Head of caudate nucleus (tissue), 42 donors: Measurements from ENCODE around the gene CLEC4A.
"Not testable (repeated sequence)": the region's sequence is repeated elsewhere in the genome, so short reads cannot be mapped to it uniquely, and the experiment has no call there.

ENCODE experiments used
- DNase-seq, 42 donors: peaks; one replicate each; pipeline versions ENCODE4 v3.0.0 to v3.0.0-alpha.2; 2020 to 2021; ENCODE audit warnings: mixed read lengths in 7 of 42
- intact Hi-C: fragments of 100-400 bp; cut with DNase I; formaldehyde crosslinking; loops from one replicate; pipeline ENCODE4 v1.15.0; 2022

CLEC4A gene

DNA sequence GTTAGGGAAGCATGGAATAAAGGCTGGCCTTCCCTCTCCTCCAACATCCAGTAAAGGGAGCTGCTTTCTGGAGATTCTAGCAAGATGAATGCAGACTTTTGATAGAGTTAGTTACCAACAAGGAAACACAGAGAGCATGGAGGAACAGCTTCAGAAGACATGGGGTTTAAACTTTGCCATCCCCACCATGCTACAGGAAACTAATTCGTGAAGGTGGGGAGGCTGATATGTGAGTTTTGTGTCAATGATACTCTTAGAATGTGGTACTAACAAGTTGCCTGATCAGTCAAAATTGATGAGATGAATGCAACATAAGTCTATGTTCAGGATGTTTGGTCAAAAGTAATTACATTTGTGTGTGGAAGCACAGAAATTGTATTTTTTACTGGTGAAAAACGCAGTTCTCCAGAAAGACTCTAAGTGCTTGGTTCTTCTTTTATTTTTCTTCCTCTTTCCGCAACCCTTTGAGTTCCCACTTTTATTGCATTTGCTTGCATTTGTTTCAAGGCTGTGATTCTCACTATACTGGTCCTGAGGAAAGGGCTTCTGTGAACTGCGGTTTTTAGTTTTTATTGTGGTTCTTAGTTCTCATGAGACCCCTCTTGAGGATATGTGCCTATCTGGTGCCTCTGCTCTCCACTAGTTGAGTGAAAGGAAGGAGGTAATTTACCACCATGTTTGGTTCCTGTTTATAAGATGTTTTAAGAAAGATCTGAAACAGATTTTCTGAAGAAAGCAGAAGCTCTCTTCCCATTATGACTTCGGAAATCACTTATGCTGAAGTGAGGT lies at the start of gene CLEC4A:
CLEC4A (plus strand) TSS at position 494 of the 789 bp plus-strand sequence; CDS start at position 756, 262 bp downstream.
- DNase-seq, result no peak
- intact Hi-C loops, result no loop called here

DNA sequence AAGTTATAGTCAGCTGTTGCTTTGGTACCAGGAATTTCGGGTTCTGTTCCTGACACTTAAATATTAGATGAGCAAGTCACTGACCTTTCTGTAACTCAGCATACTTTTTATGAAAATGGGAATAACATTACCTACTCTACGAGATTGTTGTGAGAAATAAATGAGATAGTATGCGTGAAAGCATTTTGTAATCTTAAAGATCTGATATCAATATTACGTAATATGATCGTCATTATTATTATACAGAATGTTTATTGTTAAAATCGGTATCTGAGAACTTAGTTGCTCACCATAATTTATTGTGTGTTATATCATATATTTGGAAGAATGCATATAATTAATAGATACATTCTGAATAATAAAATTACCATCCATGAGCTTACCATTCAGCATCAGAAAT lies 47.5 kb upstream of the CLEC4A start:
- intact Hi-C loops, result no loop called here
- no peak for DNase-seq

- no peak for DNase-seq
- intact Hi-C loops, result no loop called here
Measured at GRCh38 chr12:8076366-8076765, 47.1 kb upstream of the CLEC4A start.

DNA sequence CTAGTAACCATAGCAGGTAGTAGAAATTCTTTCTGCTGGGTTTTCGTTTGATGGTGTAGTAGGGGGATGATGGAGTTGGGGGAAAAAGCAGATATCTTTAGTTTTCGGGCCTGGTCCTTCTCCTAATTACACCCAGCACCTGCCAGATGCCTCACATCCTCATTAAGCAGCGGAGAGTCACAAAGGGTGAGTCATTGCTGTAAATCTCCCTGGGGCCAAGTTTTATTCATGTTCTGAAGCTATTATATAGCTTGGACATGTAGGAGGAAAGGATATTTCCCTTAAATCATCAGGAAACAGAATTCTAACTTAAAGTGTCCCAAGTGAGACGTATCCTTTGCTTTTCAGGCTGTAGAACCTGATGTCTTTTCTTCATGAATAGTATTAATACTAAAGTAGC lies 46.2 kb upstream of the CLEC4A start:
- intact Hi-C loops, result no loop called here
- no peak for DNase-seq

- DNase-seq, result peak in 22 of 42 donors; percentile 16 to 64 (median 28)
- intact Hi-C loops, result no loop called here
Measured at GRCh38 chr12:8078398-8078797, 45.0 kb upstream of the CLEC4A start.

GRCh38 chr12:8078916-8079315 lies 44.5 kb upstream of the CLEC4A start:
- no peak for DNase-seq
- intact Hi-C loops, result no loop called here

DNA sequence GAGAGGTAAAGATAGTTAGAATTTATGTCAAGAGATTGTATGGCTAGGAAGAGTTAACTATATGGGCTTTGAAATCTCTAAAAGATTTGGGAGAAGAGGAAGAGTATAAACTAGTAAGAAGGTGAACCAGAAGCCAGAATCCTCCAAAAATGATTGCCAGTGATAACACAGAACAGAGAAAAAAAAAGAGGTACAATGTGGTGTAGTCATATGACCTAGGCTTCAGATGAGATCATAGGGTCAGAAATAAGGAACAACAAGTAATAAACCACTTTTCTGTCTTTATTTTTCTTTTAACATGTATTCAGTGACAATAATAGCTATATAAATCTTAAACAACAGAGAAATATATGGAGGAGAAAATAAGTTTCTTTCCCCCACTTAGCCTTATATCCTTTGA lies 43.3 kb upstream of the CLEC4A start:
- no peak for DNase-seq
- intact Hi-C loops, result loop anchor here (5.0 kb wide), 1 partner anchor 43 kb away; no protein-coding TSS in a partner anchor

DNA sequence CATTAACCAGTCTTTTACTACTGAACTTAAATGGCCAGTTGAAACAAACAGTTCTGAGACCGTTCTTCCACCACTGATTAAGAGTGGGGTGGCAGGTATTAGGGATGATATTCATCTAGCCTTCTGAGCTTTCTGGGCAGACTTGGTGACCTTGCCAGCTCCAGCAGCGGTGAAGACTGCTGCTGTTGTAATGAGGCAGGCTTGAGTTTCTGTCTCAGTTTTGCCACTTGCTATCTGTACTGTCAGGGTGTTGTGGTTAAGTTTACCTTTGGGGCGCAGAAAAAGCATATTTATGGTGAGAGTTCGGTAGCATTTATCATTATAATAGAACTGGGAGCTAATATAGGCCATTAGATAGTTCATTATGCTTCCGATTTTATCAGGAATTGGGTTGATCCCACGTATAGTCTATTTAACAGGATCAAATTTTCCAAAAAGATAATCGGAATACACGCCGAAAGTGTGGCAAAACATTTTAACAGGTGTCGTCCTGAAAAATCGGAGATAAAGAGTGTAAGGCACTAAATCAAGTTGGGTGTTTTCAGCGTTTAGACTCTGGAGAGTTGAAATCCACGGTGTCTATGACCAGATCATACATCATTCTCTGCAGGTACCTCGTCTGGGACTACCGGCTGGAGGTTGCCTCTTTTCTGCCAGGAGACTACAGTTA lies 42.0 kb upstream of the CLEC4A start:
- peak in 21 of 42 donors; percentile 12 to 58 (median 29) for DNase-seq
- intact Hi-C loops, result loop anchor here (5.0 kb wide), 1 partner anchor 44 kb away; no protein-coding TSS in a partner anchor

GRCh38 chr12:8082808-8083100 lies 40.7 kb upstream of the CLEC4A start:
- DNase-seq, result no peak
- intact Hi-C loops, result loop anchor here (5.0 kb wide), 1 partner anchor 45 kb away; no protein-coding TSS in a partner anchor

GRCh38 chr12:8084351-8084750 lies 39.1 kb upstream of the CLEC4A start:
- peak in 3 of 42 donors; percentile 12 to 21 (median 15) for DNase-seq
- intact Hi-C loops, result loop anchor here (5.0 kb wide), 1 partner anchor 47 kb away; no protein-coding TSS in a partner anchor

GRCh38 chr12:8087666-8088065 lies 35.8 kb upstream of the CLEC4A start:
- no peak for DNase-seq
- intact Hi-C loops, result no loop called here

- intact Hi-C loops, result no loop called here
- DNase-seq, result no peak
Measured at GRCh38 chr12:8088574-8088973, 34.8 kb upstream of the CLEC4A start.

- intact Hi-C loops, result not testable (repeated sequence)
Measured at GRCh38 chr12:8089277-8089676, 34.1 kb upstream of the CLEC4A start.

DNA sequence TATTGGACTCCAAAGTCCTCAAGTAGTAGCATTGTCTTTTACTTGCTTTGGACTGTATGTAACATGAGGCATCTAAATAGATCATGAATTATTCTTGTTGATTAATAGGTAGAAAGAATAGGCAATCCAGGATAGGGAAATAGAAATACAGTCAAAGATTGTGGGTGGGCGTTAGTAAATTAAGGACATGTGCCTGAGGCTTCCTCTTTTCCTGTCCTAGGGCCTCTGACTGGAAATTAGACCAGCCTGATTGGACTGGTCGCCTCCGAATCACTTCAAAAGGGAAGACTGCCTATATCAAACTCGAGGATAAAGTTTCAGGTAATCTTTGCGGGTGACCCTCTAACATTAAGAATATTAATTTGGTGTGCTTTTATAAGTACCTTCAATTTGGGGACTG lies 33.7 kb upstream of the CLEC4A start:
- no peak for DNase-seq
- intact Hi-C loops, result no loop called here

More at GRCh38 chr12:8089277-8089676, 34.1 kb upstream of the CLEC4A start:
- DNase-seq, result not testable (repeated sequence)

GRCh38 chr12:8093291-8093690 lies 30.1 kb upstream of the CLEC4A start:
- intact Hi-C loops, result no loop called here
- no peak for DNase-seq

DNA sequence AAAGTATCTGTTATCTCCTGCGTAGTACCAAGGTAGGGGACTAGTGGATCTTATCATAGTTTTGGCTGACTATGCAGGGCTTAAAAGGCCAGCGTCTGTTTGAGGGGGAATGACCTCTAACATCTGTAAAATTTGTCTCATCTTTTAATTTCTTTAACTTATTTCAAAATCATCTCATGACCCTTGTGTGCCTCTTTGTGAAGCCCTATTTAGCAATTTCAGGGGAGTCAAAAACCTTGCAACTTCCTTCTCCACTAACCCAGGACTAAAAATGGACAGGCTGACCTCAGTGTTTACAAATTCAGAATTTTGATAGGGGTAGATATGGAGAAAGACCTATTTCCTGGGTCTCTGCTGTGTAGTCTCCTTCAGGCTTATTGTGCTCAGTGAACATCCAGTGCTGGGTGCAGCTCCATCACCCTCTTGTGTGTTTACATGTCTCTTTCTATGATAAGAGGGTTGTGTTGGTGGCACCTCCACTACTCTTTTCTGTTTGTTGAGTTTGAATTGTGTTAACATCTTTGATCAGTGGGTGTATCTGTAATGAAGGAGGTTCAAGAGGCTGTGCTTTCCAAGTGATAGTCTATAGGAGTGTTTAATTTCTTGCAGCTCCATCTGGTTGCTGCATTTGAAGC lies 27.0 kb upstream of the CLEC4A start:
- DNase-seq, result no peak
- intact Hi-C loops, result no loop called here

DNA sequence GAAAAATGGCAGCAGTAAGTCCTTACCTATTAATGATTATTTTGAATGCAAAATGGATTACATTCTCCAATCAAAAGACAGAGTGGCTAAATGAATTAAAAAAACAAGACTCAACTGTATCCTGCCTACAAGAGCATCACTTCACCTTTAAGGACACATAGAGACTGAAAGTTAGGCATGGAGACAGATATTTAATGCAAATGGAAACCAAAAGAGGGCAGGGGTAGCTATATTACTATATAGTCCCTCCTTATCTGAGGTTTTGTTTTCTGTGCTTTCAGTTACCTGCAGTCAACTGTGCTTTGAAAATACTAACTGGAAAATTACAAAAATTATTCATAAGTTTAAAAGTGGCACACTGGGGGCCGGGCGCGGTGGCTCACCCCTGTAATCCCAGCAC lies 24.2 kb upstream of the CLEC4A start:
- intact Hi-C loops, result no loop called here

DNA sequence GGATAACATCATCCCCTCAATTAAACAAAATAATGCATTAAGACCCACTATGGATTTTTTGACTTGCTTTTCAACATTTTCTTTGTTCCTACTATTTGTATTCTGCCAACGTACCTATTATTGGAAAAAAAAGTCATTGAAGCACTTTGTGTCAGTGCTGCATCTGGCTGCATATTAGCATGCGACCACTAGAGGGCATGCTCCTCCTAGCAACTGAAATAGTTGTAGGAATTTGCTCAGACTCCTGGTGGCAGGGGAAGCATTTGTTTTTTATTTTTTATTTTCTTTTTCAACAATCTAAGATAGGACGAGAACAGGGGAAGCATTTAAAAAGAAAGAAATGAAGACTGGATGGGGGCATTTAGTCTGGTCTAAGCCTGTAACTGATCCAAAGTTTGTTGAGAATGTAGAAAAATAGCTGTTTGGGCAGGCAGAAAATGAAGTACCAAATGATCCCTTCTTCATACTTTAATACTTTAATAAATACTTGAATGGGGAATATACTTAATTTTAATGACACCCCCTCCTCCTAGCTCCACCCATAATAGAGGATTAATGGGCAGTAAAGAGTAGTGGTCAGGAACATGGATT lies 14.5 kb upstream of the CLEC4A start:
- intact Hi-C loops, result loop anchor here (2.0 kb wide), 1 partner anchor 124 kb away; no protein-coding TSS in a partner anchor
- DNase-seq, result peak; percentile 45 to 95 (median 86)

More for the DNA sequence above, 24.2 kb upstream of the CLEC4A start:
- DNase-seq, result no peak

GRCh38 chr12:8113117-8113516 lies 10.3 kb upstream of the CLEC4A start:
- intact Hi-C loops, DNase-seq: not testable (repeated sequence)
